ENCODE results near the gene FOXN3.

GRCh38 chr14:89256951-89257350 lies 160.1 kb downstream of the FOXN3 start:
- TF ChIP-seq YY1 (IDR thresholded peaks at IDR 0.05; ENCODE audit: insufficient read depth, insufficient read length) (no peak), SUZ12 (IDR thresholded peaks at IDR 0.05; ENCODE audit: extremely low read depth, insufficient read depth, insufficient read length) (no peak)

Measured in NT2/D1 (cell line).